KG1 (cell line): Measurements from ENCODE around the gene ADGRD2.

Source experiments
- DNase-seq: peaks from one replicate; lab custom pipeline; 2025; lab: John Stamatoyannopoulos, UW

The ADGRD2 gene

DNA sequence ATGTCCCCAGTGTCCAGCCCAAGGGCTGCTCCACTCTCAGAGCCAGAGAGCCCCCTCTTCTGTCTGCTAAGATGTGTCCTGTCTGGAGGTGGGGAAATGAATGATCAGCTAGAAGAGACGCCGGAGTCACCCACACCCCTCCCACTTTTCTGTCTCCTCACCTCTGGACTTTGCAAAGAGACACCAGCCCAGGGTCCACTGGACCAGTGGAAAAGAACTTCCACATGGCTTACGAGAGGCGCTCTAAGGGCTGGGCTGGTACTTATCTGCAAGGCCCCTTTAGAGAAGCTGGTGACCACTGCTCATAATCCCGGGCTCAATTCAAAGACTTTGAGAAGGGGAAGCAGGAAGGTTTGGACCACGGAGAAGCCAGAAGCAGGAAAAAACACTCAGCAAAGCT, 47.8 kb downstream of the ADGRD2 start:
- no peak for DNase-seq

DNA sequence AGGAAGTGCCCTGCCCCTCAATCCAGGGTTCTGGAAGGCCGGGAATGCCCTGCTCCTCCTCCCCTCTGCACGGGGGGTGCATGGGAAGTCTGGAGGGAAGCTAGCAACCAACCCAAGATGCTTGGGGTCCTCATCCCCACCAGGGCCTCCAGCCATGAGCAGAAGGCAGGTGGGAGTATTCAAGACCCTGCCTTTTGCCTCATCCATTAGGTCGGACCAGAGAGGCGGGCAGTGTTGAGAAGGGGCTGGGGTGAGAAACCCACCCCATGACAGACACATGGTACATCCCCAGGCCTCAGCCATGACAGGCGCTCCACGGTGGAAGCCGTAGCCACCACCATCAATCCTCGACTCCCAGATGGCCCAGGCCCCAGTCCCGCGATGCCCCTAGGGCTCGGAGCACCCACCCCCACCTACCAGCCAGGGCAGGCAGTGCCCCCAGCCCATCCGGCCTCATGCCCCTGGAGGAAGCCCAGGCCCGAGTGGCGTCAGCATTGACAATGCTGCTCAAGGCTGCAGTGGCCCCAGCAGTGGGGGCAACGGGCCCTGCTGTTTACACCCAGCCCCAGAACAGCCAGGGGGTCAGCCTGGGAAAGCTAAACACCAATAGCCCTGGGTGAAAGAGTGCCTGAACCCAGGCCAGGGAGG, 48.4 kb downstream of the ADGRD2 start:
- no peak for DNase-seq

DNA sequence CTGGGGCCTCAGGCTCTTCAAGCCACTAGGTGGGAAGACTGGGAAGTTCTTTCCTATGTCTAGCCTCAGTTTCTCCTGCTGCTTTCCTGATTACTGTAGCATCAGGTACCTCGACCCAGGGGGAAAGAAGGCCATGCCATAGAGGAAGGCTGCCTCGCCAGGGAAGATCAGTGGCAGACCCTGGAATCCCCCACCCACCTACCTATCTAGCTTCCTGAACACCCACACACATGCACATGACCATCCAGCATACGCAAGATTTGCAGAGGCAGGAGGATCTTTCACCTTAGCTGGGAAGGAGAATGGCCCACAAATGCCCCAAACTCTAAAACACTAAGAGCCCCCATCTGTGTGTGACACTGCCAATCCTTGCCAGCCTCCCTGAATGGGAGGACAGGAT, 49.0 kb downstream of the ADGRD2 start:
- no peak for DNase-seq

DNA sequence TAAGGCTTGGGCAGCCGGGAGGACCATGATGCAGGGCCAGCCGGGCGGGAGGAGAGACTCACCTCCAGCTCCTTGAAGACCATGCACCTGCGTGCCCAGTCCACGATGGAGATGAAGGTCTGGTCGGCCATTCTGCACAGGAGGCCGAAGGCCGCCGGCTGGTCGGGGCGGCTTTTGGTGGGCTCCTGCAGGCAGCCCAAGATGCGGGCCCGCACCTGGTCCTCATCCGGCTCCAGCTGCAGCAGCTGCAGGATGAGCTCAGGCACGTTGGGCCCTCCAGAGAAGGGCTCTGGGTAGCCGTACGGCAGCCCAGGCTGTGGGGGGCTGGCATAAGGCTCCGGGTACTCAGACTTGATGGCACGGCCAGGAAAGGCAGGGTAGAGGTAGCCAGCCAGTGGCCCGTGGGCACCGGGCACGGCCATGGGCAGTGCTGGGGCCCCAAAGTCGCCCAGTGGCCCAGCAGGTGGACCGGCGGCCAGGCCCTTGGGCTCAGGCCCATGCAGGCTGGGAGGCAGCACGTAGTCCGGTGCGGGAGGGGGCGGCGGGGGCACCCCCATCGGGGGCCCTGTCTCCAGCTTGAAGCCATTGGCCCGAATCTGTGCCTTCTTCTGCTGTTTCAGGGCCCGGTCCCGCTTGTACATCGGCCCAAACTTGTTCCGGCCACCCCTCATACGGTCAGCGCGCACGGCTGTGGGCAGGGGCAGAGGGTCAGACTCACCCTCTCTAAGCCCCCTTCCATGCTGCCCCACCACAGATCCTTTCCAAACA, 50.0 kb downstream of the ADGRD2 start:
- DNase-seq = no peak

DNA sequence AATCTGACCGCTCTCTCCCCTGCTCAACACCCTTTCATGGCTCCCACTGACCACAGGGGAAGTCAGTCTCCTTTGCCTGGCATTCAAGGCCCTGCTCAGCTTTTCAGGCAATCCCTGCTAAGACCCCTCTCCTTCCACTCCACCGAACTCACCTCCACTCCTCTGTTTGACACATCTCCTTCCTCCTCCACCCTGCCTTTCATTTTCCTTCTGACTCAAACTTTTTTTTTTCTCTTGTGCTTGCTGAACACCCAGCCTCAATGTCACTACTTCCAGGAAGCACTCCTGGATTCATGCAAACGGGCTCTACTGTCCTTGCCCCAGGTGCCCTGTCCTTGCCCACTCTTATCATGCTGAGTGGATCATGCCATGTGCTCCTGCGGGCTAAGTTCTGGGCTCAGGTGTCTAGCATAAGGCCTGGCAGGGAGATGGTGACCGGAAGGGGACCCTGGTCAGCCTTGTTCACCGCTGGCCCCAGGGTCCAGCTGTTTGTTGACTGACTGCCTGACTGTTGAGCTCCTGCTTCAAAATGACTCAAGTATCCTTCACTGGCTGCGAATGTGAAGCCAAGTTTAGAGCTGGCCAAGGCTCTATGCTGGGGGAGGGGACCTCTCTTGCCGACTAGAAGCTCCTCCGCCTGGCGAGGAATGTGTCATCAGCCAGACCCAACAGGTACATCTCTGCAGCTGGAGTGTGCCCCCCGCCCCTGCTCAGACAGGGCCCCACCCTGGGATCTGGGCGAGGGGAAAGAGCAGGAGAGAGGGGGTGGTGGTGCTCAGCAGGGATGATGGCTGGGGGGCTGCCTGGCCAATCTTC, 50.8 kb downstream of the ADGRD2 start:
- no peak for DNase-seq

DNA sequence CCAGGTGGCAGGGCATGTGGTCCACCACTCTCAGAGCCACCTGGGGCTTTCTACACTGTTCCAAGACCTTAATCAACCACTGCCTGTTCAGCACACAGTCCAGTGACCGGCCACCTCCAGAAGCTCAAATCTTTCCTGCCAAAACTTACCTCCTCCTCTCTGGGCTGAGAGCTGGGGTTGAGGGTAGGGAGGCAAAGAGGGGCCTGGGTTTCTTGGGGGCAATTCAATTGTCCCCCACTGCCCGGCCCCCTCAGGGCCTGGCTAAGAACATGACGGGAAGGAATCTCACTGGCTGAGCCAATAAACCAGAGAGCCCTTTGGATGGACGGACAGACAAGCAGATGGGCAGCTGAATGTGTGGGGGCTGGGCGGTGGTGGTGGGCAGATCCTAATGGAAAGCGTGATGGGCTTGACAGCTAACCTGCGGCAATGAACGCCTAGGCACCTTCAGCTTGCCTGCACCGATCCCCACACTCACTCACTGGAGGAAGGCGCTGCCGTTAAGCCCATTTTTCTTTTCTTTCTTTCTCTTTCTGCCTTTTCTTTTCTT, 51.6 kb downstream of the ADGRD2 start:
- DNase-seq = no peak

DNA sequence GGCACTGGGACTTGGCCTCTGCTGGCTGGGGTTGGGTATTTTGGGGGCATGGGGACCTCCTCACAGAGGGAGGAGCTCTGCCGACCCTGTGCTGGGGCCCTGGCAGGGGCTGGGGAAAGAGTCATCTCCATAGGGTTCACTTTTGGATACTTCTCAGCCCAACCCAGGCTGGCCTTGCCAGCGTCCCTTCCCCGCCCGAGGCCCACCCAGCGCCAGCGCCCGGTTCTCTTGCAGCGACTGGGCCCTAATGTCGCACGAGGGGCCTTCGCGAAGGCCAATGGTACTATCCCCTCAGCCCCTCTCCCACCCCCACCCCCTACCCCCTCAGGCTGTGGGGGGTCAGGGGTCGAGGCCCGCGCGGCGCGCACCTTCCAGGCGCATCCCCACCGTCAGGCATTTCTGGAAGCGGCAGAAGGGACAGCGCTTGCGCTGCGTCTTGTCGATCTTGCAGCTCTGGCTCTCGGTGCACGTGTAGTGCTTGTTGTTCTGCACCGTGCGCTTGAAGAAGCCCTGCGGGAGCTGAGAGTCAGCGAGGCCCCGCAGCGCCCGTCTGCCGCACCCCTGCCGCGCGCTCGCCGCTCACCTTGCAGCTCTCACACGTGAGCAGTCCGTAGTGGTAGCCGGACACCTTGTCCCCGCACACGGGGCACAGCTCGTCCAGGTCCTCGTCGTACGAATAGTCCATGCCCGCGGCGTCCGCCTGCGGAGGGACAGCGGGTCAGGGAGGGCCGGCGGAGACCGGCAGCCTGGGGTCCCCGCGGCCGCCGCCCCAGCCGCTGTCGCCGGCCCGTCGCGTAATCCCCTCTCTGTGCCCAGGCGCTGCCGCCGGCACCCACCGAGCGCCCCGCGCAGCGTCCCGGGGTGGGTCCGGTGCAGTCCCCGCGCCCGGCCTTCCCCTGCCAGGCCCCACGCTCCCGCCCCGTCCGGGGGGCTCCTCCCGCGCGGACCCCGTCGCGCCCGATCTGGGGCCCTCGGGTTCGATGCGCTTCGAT, 52.8 kb downstream of the ADGRD2 start:
- no peak for DNase-seq

DNA sequence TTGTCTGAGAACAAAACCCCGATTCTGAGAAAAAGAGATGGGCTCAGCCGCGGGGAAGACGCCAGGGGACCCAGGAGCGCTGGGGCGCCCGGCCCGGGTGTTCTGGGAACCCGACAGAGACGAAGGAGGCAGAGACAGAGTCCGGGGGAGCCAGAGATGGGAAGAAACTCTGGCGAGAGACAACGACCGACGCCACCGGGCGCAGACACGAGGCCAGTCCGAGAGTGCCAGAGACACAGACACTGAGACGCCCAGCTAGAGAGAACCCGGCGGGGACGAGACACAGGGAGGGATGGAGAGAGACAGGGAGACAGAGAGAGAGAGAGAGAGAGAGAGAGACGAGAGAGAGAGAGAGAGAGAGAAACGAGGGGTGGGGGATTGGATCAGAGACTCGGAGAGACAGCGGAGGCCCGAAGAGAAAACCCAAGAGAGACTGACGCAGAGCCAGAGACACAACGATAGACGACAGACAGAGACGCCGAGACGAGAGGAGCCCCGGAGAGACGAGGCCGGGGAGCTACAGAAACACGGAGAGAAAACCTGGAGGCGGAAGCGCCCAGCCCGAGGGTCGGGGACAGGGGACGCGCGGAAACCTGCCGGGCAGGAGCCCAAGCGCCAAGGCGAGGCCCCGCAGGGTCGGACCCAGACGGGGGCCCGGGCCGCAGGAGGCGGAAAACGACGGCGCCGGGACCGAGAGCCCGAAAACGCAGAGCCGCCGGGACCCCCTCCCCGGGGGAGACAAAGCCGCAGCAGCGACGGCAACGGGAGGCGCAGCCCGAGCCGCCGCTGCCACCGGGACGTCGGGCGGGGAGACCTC, 53.7 kb downstream of the ADGRD2 start:
- no peak for DNase-seq

DNA sequence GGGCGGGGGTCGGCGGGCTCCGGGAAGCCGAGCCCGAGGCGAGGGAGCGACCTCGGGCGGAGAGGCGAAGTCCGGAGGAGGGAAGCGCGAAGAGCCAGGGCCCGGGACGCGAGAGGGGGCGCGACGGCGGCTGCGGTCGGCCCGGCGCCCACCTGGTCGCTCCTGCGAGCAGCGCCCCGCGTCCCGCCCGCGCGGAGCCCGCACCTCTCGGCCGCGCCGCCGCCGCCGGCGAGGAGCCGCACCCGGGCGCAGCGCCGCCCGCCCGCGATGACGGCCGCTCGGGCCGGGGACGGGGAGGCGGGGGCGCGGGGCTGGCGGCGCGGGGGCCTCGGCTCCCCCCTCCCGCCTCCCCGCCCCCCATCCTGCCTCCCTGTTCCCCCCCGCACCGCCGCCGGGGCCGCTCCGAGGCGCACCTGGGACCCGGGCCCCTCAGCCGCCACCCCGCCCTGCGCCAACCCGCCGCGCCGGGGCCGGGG, 54.3 kb downstream of the ADGRD2 start:
- no peak for DNase-seq

DNA sequence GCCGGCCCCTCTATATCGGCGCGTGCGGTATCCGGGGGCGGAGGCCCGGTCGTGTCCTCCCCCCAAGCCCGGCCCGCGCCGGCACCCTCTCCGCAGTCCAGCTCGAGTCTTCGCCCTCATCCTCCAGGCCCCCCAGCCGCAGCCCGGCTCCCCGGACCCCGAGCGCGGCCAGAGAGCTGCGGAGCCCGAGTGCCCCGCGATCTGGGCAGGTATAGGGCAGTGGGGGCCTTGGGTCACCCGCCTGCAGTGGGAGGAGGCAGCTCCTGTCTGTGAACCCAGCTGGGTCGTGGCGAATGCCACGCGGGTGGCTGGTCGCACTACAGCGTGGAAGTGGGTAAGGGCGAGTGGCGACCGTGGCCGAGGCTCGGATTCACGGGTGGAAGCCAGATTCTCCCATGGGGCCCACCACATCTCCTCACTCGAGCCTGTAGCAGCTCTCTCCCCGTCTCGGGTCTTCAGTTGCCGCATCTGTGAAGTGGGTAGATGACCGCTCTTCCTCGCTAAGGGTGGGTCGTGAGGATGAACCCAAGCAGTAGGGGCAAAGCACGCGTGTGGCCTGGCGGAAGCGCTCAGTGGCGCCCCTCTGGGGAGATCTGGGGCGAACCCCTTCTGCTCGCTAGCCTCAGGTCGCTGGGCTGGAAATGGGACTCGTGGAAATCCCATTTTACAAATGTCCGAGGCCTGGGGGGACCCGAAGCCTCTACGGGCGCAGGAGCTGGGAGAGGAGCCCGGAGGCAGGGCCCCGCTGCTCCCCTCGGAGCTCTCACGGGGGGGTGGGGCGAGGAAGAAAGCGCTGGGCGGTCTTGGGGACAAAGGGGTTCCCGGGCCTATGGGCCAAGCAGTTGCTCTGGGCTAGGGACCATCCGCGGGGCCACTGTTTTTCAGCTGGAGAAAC, 55.0 kb downstream of the ADGRD2 start:
- no peak for DNase-seq

DNA sequence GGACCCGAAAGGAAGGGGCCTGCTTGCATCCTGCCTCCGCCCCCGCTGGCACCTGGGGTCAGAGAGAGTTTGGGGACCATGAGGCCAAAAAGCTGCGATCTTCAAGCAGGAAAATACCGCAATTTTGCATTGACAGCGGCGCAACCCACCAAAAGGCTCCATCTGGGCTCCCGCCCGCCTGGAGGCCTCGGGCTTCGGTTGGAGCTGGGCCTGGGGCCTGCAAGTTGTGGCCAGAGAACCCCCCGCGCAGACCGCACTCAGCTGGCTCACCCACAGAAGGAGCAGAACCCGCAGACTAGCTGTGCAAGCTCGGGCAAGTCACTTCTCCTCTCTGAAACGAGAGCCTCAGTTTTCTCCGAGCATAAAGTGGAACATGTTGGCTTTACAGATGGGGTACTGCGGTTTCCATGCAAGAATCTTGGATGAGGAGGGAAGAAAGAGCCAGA, 55.7 kb downstream of the ADGRD2 start:
- no peak for DNase-seq

DNA sequence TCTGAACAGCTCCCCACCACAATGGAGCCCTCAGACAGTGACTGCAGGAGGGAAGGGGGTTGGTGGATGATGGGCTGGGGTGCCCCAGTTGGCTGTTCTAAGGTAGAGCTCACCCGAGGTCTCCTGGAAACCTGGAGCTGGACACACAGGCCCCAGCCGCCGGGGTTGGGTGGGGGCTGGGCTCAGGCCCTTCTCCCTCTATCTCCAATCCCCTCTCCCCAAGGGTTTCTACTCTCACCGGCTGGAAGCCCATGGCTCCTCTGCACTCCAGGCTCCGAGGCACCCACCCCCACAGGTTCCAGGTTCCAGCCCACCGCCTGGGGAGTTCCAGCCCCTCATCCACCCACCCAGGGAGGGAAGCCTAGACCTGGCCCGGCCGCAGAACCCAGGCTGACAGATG, 56.2 kb downstream of the ADGRD2 start:
- no peak for DNase-seq

DNA sequence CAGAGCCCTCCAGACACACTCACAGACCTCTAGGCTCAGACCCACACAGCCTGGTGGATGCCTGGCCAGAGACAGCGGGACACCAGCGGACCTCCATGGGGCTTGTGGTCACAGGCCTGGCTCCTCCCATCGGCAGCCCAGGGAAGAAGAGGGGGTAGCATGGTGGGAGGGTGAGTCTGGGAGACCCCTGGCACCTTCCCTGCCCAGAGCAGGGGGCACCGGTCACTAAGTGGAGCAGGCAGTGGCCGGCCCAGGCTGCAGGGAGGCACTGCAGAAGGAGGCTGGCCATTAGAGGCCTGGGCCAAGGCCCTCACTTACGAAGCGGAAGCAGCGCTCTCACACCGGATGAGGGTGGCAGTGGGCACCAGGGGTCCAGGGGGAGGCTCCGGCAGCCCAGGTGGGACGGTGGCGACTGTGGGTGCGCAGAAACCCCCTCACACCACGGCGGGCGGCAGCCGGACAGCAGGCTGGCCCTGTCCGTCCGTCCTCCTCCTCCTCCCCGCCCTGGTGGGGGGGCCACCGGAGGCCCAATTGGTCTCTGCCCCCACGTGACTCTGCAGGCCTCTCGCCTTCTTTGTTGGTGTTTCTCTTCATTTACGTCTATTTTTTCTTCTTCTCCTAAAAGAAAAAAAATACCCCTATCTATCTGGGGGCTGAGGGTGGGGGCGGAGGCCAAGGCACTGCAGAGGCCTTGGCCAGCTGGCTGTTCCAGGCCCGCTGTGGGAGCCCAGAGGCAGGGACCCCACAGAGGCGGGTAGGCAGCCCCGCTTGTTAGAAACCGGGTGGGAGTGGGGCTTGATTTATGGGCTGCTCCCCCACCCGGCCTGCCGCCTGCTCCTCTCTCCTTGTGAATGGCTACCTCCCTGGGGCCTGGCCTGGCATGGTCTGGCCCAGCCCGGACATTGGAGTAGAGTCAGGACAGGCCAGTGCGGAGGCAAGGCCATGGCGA, 57.0 kb downstream of the ADGRD2 start, which contains the start of gene NR5A1:
NR5A1 (minus strand) TSS at position 469 of the 949 bp plus-strand sequence. CDS start 4,004 bp downstream, outside the sequence.
- no peak for DNase-seq

DNA sequence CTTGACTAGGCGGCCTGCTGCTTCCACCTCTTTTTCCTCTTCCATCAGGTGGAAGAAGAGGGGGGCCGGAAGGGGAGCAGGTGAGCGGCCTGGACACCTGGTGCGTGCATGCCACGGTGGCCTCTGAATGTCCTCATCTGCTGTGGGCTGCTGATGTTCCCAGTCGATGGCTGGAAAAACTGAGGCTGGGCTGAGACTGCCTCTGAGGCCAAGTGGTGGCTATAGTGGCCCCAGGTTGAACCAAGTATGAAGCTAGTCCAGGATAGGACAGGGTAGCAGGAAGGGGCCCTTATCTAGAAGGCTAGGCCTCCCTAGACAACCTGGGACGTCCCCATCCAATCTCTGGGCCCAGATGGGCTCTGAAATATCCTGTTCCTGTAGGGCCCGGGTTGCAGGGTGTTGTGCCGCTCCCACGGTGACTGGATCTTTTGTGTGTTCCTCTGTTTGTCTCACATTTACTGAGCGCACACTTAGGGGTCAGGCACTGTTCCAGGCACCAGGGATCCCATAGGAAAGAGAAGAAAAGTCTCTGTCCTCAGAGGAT, 57.7 kb downstream of the ADGRD2 start:
- DNase-seq = no peak

DNA sequence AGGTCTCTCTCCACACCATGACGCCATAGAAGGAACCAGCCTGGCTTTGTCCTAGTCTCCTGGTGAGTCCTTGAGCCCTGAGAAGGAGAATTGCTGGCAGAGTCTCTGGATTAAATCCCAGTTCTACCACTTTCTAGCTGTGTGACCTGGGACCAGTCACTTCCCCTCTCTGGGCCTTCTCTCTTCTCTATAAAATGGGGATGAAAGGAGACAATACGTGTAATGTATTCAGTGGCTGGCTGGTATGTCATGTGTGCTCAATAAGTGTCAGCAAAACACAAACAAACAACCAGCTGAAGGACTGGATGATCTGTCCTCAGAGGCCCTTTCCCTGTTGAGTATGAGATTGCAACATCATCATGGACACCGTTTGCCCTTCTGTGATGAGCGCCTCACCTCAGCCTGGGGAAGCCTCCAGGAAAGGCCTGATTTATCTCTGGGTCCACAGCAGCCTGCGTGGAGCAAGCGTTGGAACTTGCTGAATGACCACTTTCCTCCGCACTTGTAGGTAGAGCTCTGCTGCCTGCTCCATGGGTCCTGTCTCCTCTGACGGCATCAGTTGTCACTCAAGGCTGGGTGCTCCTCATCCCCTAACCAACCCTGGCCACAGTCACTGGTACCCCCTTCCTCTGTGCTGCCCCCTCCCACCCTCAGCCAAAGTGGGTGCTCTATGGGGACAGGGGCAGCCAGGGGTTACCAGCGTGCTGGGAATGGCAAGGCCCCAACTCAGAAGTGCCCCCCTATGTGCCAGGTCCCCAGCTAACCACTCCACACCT, 60.6 kb downstream of the ADGRD2 start:
- DNase-seq = no peak

DNA sequence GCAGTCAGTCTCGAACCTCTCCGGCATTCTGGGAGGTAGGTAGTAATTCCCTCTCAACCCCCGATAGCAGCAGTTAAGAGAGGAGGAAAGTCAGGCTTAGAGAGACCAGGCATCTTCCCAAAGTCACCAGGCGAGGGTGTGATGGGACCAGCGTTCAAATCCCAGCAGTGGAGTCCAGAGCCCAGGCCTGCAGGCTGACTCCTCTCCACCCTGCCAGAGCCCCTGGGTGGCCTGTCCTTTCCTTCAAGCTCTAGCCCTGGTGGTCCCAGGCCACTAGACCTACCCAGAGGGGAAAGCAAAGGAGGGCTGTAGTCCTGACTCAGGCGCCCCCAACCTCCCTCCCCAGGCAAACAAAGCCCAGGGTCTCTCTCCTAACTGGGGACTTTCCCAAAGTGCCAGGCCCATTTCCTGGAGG, 61.2 kb downstream of the ADGRD2 start:
- no peak for DNase-seq
